SK-N-SH (cell line): ENCODE data around the gene PHF21B. TPM values are rescaled to one million over a fixed set of nuclear protein-coding genes. Genes with fewer than 3 reads are reported as not detected.

Experiments
- CTCF ChIA-PET: fragments of 300-600, 350-600 bp; formaldehyde crosslinking; extraction: SDS; loops from one replicate; lab custom pipeline; 2021; lab: Yijun Ruan, JAX
- POLR2A ChIA-PET: fragments of 350-600 bp; sonication (Branson Sonifier 250); formaldehyde crosslinking; extraction: SDS; loops from one replicate; lab custom pipeline; 2020; ENCODE audit warnings: antibody characterized with exemption, inconsistent platforms; lab: Yijun Ruan, JAX
- DNase-seq: peaks from one replicate; pipeline ENCODE4 v3.0.0; 2012
- H2AFZ ChIP-seq: fragments of 200-600 bp; sonication (generic); 2 replicates; pipeline ENCODE4 v1.8.1; 2016; ENCODE audit warnings: antibody characterized with exemption, mild to moderate bottlenecking, low read depth
- H3F3A ChIP-seq: fragments of 200-600 bp; sonication (generic); replicated peaks from 2 replicates; pipeline ENCODE3; 2016; ENCODE audit warnings: antibody characterized with exemption, mild to moderate bottlenecking; ENCODE audit not compliant: insufficient read depth
- H3K27ac ChIP-seq, 2 experiments: fragments of 200-500 bp in 1 of 2; fragments of 200-600 bp in 1 of 2; sonication (Bioruptor generic) in 1 of 2; sonication (generic), shearing (Covaris generic) in 1 of 2; 2 replicates each; pipeline versions ENCODE4 v1.5.1 to v1.6.1; 2014 to 2016; ENCODE audit warnings: low read depth in 2 of 2, inconsistent platforms in 1 of 2, low read length in 1 of 2, mild to moderate bottlenecking in 1 of 2, mixed read lengths in 1 of 2
- H3K27me3 ChIP-seq: fragments of 200-600 bp; sonication (generic), shearing (Covaris generic); 2 replicates; pipeline ENCODE4 v1.6.1; 2016; ENCODE audit warnings: mixed run types; ENCODE audit not compliant: insufficient read depth
- H3K36me3 ChIP-seq, 2 experiments: fragments of 200-500 bp in 1 of 2; fragments of 200-600 bp in 1 of 2; sonication (Bioruptor generic) in 1 of 2; sonication (generic) in 1 of 2; replicated peaks in 1 of 2; 2 replicates each; pipeline versions ENCODE3 to v1.5.1; 2014 to 2016; ENCODE audit warnings: low read length in 1 of 2, mild to moderate bottlenecking in 1 of 2; ENCODE audit not compliant: insufficient read depth in 2 of 2, control insufficient read depth in 1 of 2
- H3K4me1 ChIP-seq, 2 experiments: fragments of 200-500 bp in 1 of 2; fragments of 200-600 bp in 1 of 2; sonication (Bioruptor generic) in 1 of 2; sonication (generic), shearing (Covaris generic) in 1 of 2; 2 replicates each; pipeline versions ENCODE4 v1.5.1 to v1.6.1; 2014 to 2016; ENCODE audit warnings: low read depth in 1 of 2, low read length in 1 of 2, mixed run types in 1 of 2; ENCODE audit not compliant: insufficient read depth in 2 of 2, control insufficient read depth in 1 of 2
- H3K4me2 ChIP-seq: fragments of 200-600 bp; sonication (generic), shearing (Covaris generic); 2 replicates; pipeline ENCODE4 v1.6.1; 2017; ENCODE audit warnings: mixed run types
- H3K4me3 ChIP-seq, 2 experiments: fragments of 200-500 bp in 1 of 2; fragments of 200-600 bp in 1 of 2; sonication (Bioruptor generic) in 1 of 2; sonication (generic), shearing (Covaris generic) in 1 of 2; 2 replicates each; pipeline versions ENCODE4 v1.5.1 to v1.8.1; 2014 to 2016; ENCODE audit warnings: low read depth in 2 of 2, inconsistent platforms in 1 of 2, low read length in 1 of 2, mild to moderate bottlenecking in 1 of 2, mixed read lengths in 1 of 2, moderate library complexity in 1 of 2
- H3K79me2 ChIP-seq: fragments of 200-600 bp; sonication (generic); 2 replicates; pipeline ENCODE4 v1.8.1; 2017; ENCODE audit warnings: mild to moderate bottlenecking; ENCODE audit not compliant: insufficient read depth
- H3K9ac ChIP-seq: fragments of 200-600 bp; sonication (generic); 2 replicates; pipeline ENCODE4 v1.6.1; 2017; ENCODE audit warnings: mixed run types
- H3K9me2 ChIP-seq: fragments of 200-600 bp; sonication (generic); 2 replicates; pipeline ENCODE4 v1.6.1; 2017; ENCODE audit warnings: mixed run types
- H3K9me3 ChIP-seq: fragments of 200-600 bp; sonication (generic); 2 replicates; pipeline ENCODE4 v1.6.1; 2017; ENCODE audit warnings: mixed run types, mild to moderate bottlenecking, moderate library complexity
- H4K20me1 ChIP-seq: fragments of 200-600 bp; sonication (generic); 2 replicates; pipeline ENCODE4 v1.6.1; 2017; ENCODE audit warnings: mild to moderate bottlenecking, mixed run types; ENCODE audit not compliant: insufficient read depth
- EZH2phosphoT487 ChIP-seq: fragments of 200-600 bp; sonication (generic); IDR thresholded peaks from 2 replicates; pipeline ENCODE4 v1.6.1; 2017; ENCODE audit warnings: low read depth, mixed run types, mild to moderate bottlenecking, antibody characterized with exemption, moderate library complexity, borderline replicate concordance
- GATA2 ChIP-seq: sonication (generic); formaldehyde crosslinking; IDR thresholded peaks from 2 replicates; pipeline ENCODE4 v1.5.0; 2020; ENCODE audit warnings: mild to moderate bottlenecking, missing genetic modification reagents
- JUND ChIP-seq: IDR thresholded peaks from 2 replicates; pipeline ENCODE4 v1.4.0; 2012
- MEF2A ChIP-seq: IDR thresholded peaks from 2 replicates; pipeline ENCODE4 v1.4.0; 2012; ENCODE audit warnings: low read depth, borderline replicate concordance
- MXI1 ChIP-seq: IDR thresholded peaks from 2 replicates; pipeline ENCODE4 v1.6.1; 2012; ENCODE audit warnings: mild to moderate bottlenecking, low read depth, low read length, improper control_type of control experiment
- RXRA ChIP-seq: IDR thresholded peaks from 2 replicates; pipeline ENCODE4 v1.4.0; 2012; ENCODE audit warnings: low read depth, mild to moderate bottlenecking, borderline replicate concordance
- SIN3A ChIP-seq: IDR thresholded peaks from 2 replicates; pipeline ENCODE4 v1.6.1; 2012; ENCODE audit warnings: low read depth, mild to moderate bottlenecking, low read length, moderate library complexity, borderline replicate concordance
- TAF1 ChIP-seq: IDR thresholded peaks from 2 replicates; pipeline ENCODE4 v1.6.1; 2012; ENCODE audit warnings: low read depth, mild to moderate bottlenecking, low read length, moderate library complexity, borderline replicate concordance
- TCF12 ChIP-seq: IDR thresholded peaks from 2 replicates; pipeline ENCODE4 v1.4.0; 2012
- TEAD4 ChIP-seq: IDR thresholded peaks from 2 replicates; pipeline ENCODE4 v1.4.0; 2012; ENCODE audit warnings: mild to moderate bottlenecking, borderline replicate concordance; ENCODE audit not compliant: insufficient read depth
- USF1 ChIP-seq: IDR thresholded peaks from 2 replicates; pipeline ENCODE4 v1.4.0; 2012; ENCODE audit warnings: low read depth, borderline replicate concordance
- WGBS: methylation state at CpG from one replicate; pipeline ENCODE4 v1.1.6; 2017; ENCODE audit warnings: low lambda C conversion rate; 5-methylcytosine and 5-hydroxymethylcytosine counted together
- polyA plus RNA-seq, 3 experiments: library from polyadenylated mRNA; depleted of rRNA; stranded (reverse); fragments of >200 nt; gene quantifications; 2 replicates each; pipeline ENCODE4 v1.2.3, GENCODE V29; 2012
- TF ChIP-seq, protein P1 (sequence below): fragments of 200-600 bp; sonication (generic); IDR thresholded peaks from 2 replicates; pipeline ENCODE4 v1.6.1; 2017; ENCODE audit warnings: antibody characterized with exemption, mild to moderate bottlenecking, moderate library complexity
- TF ChIP-seq, protein P2 (sequence below): IDR thresholded peaks from 2 replicates; pipeline ENCODE4 v1.4.0; 2012; ENCODE audit warnings: low read depth
- TF ChIP-seq, protein P3 (sequence below): IDR thresholded peaks from 2 replicates; pipeline ENCODE4 v1.4.0; 2012; ENCODE audit warnings: low read depth, borderline replicate concordance
- TF ChIP-seq, protein P4 (sequence below): IDR thresholded peaks from 2 replicates; pipeline ENCODE4 v1.6.1; 2012; ENCODE audit warnings: mild to moderate bottlenecking, low read depth, low read length, moderate library complexity

PHF21B gene
- polyA plus RNA-seq, 1 of the 3 experiments (the other 2 are of a cell fraction): 0.76 TPM

- TF ChIP-seq GATA2 (CRISPR knock-in tag) (no peak), TEAD4 (no peak), EZH2phosphoT487 (no peak), JUND (no peak)
- TF ChIP-seq, all 33 proteins: peak for 0
Measured at GRCh38 chr22:44943701-44944324, 66.0 kb downstream of the PHF21B start (continued).

DNA sequence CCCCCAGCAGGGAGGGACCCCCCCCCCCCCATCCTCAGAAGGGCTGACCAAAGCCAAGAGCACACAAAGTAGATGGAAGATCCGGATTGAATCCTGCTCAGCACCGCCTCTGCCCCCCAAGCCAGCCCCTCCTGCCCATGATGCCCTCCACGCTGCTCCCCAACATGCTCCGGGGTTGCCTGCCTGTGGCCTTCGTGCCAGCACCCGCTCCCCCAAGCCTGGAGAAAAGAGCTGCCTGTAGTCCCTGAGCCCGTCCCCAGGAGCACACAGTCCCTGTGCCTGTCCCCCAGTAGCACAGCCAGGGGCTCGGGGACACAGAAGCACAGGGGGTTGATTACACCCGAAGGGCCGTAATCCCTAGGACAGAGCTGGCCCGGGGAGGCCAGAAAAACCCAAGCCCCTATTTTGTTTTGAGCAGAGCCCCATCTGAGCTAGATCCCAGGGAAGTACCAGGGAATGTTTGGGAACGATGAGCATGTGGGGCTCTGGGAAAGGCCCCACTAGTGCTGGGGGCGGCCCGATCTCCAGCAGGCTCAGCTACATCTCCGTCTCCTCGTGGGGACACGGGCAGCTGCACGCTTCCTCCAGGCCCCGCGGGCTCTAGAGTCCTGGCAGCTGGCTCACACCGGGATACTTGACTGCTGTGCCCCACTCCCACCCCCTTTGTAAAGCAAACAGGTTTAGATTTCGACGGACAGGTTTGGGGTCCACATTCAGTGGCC is 66.7 kb downstream of the PHF21B start:
- no peaks in the 10 kb centered on the region for H3K27me3 ChIP-seq
- no peak overlapping the region; a peak in 1 of 4 replicates for H3K27ac ChIP-seq
- H3K4me1 ChIP-seq: peaks cover 0 to 35% of the 10 kb centered on the region in 2 experiments; a peak in 1 of 4 replicates
- DNase-seq: no peak
- no peak overlapping the region for H3K9ac ChIP-seq
- H4K20me1 ChIP-seq: no peaks in the 10 kb centered on the region
- no peaks in the 10 kb centered on the region for H3F3A ChIP-seq
- H3K4me2 ChIP-seq: no peak overlapping the region
- POLR2A ChIA-PET: no interaction called here
- no peak overlapping the region for H3K4me3 ChIP-seq
- CTCF ChIA-PET: interaction anchor here (1.1 to 1.8 kb wide), 6 partner anchors 11 to 266 kb away, joined by 3 to 7 read pairs (median 4); no protein-coding TSS in a partner anchor
- no peak overlapping the region for H2AFZ ChIP-seq
- no peaks in the 10 kb centered on the region for H3K9me3 ChIP-seq
- H3K36me3 ChIP-seq: no peaks in the 10 kb centered on the region
- WGBS: 69% methylated on average over 12 of the region's 23 CpGs
- TF ChIP-seq, protein P1, sequence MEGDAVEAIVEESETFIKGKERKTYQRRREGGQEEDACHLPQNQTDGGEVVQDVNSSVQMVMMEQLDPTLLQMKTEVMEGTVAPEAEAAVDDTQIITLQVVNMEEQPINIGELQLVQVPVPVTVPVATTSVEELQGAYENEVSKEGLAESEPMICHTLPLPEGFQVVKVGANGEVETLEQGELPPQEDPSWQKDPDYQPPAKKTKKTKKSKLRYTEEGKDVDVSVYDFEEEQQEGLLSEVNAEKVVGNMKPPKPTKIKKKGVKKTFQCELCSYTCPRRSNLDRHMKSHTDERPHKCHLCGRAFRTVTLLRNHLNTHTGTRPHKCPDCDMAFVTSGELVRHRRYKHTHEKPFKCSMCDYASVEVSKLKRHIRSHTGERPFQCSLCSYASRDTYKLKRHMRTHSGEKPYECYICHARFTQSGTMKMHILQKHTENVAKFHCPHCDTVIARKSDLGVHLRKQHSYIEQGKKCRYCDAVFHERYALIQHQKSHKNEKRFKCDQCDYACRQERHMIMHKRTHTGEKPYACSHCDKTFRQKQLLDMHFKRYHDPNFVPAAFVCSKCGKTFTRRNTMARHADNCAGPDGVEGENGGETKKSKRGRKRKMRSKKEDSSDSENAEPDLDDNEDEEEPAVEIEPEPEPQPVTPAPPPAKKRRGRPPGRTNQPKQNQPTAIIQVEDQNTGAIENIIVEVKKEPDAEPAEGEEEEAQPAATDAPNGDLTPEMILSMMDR: no peak
- TF ChIP-seq TAF1 (no peak), TCF12 (no peak), MEF2A (no peak), RXRA (no peak), JUND (no peak), SIN3A (no peak), USF1 (no peak), MXI1 (no peak)
- TF ChIP-seq, protein P2, sequence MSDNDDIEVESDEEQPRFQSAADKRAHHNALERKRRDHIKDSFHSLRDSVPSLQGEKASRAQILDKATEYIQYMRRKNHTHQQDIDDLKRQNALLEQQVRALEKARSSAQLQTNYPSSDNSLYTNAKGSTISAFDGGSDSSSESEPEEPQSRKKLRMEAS: no peak
- TF ChIP-seq, protein P3, sequence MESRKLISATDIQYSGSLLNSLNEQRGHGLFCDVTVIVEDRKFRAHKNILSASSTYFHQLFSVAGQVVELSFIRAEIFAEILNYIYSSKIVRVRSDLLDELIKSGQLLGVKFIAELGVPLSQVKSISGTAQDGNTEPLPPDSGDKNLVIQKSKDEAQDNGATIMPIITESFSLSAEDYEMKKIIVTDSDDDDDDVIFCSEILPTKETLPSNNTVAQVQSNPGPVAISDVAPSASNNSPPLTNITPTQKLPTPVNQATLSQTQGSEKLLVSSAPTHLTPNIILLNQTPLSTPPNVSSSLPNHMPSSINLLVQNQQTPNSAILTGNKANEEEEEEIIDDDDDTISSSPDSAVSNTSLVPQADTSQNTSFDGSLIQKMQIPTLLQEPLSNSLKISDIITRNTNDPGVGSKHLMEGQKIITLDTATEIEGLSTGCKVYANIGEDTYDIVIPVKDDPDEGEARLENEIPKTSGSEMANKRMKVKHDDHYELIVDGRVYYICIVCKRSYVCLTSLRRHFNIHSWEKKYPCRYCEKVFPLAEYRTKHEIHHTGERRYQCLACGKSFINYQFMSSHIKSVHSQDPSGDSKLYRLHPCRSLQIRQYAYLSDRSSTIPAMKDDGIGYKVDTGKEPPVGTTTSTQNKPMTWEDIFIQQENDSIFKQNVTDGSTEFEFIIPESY: no peak
- TF ChIP-seq, protein P4, sequence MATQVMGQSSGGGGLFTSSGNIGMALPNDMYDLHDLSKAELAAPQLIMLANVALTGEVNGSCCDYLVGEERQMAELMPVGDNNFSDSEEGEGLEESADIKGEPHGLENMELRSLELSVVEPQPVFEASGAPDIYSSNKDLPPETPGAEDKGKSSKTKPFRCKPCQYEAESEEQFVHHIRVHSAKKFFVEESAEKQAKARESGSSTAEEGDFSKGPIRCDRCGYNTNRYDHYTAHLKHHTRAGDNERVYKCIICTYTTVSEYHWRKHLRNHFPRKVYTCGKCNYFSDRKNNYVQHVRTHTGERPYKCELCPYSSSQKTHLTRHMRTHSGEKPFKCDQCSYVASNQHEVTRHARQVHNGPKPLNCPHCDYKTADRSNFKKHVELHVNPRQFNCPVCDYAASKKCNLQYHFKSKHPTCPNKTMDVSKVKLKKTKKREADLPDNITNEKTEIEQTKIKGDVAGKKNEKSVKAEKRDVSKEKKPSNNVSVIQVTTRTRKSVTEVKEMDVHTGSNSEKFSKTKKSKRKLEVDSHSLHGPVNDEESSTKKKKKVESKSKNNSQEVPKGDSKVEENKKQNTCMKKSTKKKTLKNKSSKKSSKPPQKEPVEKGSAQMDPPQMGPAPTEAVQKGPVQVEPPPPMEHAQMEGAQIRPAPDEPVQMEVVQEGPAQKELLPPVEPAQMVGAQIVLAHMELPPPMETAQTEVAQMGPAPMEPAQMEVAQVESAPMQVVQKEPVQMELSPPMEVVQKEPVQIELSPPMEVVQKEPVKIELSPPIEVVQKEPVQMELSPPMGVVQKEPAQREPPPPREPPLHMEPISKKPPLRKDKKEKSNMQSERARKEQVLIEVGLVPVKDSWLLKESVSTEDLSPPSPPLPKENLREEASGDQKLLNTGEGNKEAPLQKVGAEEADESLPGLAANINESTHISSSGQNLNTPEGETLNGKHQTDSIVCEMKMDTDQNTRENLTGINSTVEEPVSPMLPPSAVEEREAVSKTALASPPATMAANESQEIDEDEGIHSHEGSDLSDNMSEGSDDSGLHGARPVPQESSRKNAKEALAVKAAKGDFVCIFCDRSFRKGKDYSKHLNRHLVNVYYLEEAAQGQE: no peak
- H3K79me2 ChIP-seq: no peaks in the 10 kb centered on the region
- H3K9me2 ChIP-seq: no peaks in the 10 kb centered on the region
